HG02840 (cell line): ENCODE data around the gene CDC14A.
"Not testable (repeated sequence)": the region's sequence is repeated elsewhere in the genome, so short reads cannot be mapped to it uniquely, and the experiment has no call there.

Source experiments
- ATAC-seq: cut with Tn5 transposase; IDR thresholded peaks from one replicate; pipeline ENCODE4 v1.9.1; 2021; ENCODE audit warnings: mild to moderate bottlenecking, moderate library complexity, moderate number of reproducible peaks; ENCODE audit not compliant: unreplicated experiment, low FRiP score

Gene CDC14A, protein sequence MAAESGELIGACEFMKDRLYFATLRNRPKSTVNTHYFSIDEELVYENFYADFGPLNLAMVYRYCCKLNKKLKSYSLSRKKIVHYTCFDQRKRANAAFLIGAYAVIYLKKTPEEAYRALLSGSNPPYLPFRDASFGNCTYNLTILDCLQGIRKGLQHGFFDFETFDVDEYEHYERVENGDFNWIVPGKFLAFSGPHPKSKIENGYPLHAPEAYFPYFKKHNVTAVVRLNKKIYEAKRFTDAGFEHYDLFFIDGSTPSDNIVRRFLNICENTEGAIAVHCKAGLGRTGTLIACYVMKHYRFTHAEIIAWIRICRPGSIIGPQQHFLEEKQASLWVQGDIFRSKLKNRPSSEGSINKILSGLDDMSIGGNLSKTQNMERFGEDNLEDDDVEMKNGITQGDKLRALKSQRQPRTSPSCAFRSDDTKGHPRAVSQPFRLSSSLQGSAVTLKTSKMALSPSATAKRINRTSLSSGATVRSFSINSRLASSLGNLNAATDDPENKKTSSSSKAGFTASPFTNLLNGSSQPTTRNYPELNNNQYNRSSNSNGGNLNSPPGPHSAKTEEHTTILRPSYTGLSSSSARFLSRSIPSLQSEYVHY

DNA sequence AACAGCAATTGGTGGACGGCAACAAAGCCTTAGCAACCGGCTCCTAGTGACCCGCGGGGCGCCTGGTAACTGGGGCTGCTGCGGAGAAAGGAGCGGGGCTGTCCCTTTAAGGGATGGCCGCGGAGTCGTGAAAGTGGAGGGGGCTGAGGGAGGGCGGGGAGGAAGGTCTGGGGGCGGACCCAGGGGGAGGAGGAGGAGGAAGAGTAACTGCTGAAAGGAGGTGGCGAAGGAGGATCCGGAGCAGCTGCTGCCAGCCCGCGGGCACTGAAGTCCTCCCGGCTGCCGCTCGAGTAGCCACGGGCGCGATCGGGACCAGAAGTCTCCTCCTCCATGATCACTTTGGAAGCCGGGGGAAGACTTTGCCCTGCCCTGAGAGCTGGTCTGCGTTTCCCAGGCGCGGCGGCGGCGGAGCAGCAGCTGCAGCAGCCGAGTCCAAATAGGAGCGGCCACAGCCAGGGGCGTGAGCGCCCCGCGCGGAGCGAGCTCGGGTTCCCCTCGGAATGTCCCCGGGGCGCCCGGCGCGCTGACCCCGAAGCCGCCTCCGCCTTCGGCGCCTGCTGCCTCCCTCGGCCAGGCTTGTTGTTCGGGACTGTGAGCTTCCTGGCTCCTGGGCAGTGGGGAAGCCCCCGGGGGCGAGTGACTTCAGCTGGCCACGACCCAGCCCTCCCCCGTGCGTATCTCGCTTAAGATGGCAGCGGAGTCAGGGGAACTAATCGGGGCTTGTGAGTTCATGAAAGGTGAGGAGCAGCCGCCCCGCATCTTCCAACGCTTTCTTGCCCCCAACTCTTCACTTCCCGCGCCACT, at the start of gene CDC14A:
Gene CDC14A, plus strand, starts transcription at position 240 of the 804 bp plus-strand sequence. Its CDS starts 449 bp downstream, at position 689.
- ATAC-seq, result peak; percentile 52

DNA sequence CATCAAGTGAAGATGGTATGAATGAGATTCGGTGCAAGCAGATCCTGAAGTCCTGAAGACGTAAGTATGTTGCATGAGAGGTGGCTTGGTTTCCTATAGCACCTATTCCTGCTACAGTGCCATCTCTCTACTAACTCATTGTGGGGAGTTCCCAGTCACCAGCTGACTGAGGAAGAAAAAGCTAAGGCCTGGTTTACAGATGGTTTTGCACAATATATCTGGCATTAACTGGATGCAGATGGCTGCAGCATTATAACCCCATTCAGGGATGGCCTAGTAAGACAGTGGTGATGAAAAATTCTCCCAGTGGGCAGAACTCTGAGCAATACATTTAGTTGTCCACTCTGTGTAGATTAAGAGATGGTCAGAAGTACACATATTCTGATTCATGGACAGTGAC, 49.6 kb upstream of the CDC14A start:
- ATAC-seq, result no peak

DNA sequence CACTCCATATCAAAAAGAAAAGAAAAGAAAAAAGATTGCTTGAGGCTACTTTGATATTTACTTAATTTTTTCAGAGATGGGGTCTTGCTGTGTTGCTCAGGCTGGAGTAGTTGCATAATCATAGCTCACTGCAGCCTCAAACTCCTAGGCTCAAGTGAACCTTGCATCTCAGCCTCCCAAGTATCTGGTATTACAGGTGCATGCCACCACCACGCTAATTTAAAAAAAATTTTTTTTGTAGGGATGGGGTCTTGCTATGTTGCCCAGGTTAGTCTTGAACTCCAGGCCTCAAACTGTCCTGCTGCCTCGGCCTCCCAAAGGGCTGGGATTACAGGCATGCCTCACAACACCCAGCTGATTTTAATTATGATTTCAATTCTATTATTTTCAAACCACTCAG, 48.1 kb upstream of the CDC14A start:
- ATAC-seq, result no peak

GRCh38 chr1:100304921-100305320, 47.4 kb upstream of the CDC14A start:
- no peak for ATAC-seq

DNA sequence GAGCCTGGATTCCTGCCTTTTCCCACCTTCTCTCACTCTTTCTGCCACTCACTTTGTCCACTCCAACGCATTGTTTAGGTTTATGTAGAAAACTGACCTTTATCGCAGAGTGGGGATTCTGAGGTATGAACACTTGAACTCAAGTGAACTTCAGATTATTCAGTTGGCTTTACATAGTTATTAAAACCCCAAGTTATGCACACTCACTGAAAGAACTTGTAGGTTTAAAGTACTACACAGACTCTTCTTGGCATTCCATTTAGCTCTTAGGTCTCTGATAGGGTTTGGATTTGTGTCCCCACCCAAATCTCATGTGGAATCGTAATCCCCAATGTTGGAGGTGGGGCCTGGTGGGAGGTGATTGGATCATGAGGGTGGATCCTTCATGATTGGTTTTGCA, 46.4 kb upstream of the CDC14A start:
- ATAC-seq, result no peak

DNA sequence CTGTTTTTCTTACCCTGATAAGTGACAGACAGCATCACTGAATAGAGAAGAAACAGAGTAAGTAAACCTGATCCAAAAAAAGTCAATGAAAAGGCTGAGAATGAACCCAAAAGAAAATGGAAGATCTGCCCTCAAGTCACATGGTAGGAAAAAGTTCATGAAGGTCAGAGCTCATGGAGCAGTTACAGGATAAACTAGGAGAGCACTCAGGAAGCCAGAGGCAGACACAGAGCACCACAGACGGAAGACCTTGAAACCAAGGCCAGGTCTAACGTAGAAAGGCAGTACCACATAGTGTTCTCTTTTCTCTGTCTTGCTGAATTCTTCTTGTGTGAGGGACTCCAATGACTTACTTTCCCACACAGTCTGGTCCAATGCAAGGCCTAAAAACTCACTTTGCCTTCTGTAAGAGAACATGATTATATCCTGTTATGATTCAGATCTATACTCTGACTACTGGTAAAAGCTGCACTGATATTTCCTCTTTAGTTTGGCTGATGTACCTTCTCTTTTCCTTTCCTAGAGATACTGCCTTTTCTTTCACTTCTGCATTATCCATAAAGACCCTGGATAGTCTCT, 45.5 kb upstream of the CDC14A start:
- no peak for ATAC-seq

DNA sequence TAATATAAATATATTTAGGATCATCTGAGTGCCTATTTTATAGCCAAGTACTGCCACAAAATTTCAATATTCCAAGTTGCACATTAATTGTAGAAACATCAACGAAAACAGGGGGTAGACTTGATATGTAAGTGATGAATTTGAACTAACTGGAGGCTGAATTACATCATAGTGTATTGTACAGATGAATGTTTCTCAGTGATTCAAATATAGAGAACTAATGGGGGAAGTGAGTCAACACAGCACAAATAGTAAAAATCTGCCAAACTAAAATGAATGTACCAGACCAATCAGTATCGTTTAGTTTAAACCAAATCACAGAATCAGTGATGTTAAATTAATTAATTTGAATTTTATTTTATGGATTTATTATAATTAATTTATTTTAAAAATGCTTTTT, 43.5 kb upstream of the CDC14A start:
- ATAC-seq, result no peak

DNA sequence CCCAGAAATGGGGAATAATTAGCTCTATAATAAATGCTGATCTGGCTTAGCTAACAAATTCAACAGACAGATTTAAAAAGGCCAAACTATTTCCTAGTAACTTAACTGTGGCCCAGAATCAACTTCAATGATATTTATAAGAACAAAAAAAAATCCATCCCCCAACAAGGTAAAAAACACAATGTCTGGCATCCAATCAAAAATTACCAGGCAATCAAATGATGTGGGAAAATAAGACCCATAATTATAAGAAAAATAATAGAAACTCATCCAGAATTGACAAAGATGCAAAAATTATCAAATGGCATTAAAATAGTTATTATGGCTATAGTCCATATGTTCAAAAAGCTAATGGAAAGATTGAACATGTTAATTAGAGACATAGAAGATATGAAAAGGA, 42.4 kb upstream of the CDC14A start:
- ATAC-seq, result no peak

DNA sequence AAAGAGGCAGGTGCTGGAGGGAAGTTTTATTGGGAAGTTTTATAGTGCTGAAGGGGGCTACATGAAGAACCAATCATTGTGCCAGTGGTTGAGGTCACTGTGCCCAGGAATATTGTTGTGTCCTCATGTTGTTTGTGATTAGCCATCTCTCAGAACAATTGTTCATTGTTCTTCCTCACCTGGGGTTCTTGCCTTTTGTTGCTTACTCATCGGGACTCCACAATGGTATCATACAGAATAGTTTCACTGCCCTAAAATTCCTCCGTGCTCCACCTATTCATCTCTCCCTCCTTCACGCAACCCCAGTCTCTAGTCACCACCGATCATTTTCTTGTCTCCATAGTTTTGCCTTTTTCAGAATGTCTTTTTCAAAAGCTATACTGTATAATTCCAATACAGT, 38.9 kb upstream of the CDC14A start:
- no peak for ATAC-seq

DNA sequence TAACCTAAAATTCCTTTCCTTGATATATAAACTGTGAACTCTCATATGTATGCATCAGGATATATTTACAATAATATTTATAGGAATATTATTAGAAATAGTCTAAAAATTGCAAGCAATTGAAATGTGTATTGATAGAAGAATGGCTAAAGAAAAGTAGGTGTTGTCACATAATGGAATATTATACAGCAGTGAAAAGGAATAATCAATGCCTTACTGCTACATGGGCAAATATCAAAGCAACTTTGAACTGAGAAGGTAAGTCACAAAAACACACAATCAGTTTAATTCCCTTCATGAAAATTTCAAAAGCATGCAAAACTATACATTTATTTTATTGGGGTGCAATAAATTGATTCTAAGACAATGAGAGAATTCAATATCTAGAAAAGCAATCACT, 35.7 kb upstream of the CDC14A start:
- ATAC-seq, result no peak

DNA sequence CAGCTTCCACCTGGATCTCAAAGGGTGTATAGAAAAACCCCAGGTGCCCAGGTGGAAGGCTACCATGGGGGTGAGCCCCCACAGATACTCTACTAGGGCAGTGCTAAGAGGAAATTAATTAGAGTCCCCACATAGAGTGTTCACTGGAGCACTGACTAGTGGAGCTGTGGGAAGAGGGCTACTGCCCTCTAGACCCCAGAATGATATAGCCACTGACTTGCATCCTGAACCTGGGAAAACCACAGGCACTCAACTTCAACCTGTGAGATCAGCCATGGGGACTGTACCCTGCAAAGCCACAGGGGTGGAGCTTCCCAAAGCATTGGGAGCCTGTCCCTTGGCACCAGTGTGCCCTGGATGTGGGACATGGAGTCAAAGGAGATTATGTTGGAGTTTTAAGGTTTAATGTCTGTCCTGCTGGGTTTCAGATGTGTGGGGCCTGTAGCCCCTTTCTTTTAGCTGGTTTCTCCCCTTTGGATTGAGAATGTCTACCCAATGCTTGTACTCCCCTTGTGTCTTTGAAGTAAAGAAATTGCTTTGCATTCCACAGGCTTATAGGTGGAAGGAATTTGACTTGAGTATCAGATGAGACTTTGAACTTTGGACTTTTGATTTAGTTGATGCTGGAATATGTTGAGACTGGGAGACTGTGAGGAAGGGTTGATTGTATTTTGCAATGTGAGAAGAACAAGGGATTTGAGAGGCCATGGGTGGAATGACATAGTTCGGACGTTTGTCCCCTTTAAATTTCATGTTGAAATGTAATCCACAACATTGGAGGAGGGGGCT, 31.8 kb upstream of the CDC14A start:
- no peak for ATAC-seq

DNA sequence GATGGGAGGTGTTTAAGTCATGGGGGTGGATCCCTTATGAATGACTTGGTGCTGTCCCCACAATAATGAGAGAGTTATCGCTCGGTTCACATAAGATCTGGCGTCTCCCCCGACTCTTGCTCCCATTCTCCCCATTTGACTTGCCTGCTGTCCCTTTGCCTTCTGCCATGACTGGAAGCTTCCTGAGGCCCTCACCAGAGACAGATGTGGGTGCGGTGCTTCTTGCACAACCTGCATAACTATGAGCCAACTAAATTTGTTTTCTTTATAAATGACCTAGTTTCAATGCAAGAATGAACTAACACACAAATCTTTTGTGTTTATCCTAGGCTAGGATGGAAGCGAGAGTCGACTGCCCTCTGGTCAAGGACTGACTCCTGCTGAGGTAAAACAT, 31.2 kb upstream of the CDC14A start:
- ATAC-seq, result no peak

DNA sequence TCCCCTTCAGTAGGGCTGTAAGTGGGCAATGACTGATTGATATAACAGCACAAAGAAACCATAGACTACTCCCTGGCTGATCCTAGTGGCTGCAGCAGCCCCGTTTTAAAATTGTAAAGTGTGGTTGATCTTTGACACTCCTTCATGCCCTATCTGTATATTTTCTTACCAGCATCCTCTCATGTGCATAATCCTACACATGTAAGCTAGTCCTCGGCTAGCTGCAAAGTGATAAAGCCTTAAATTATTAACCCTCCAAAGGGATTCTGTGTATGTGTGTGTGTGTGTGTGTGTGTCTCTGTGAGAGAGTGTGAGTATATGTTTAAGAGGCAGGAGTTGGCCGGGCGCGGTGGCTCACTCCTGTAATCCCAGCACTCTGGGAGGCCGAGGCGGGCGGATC, 30.8 kb upstream of the CDC14A start:
- no peak for ATAC-seq

- ATAC-seq, result peak; percentile 45
Measured at GRCh38 chr1:100322436-100323211, 29.7 kb upstream of the CDC14A start.

- no peak for ATAC-seq
Measured at GRCh38 chr1:100323419-100324106, 28.7 kb upstream of the CDC14A start.

- no peak for ATAC-seq
Measured at GRCh38 chr1:100325415-100326324, 26.6 kb upstream of the CDC14A start.

DNA sequence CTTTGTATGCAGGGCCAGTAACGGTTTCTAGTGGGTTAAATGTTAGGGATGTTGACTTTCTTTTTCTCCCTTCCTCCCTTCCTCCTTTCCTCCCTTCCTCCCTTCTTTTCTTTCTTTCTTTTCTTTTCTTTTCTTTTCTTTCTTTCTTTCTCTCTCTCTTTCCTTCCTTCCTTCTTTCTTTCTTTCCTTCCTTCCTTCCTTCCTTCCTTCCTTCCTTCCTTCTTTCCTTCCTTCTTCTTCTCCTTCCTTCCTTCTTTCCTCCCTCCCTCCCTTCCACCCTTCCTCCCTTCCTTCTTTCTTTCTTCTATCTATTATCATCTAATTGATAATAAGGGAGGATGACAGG, 26.0 kb upstream of the CDC14A start:
- ATAC-seq, result not testable (repeated sequence)

GRCh38 chr1:100328133-100328532, 24.2 kb upstream of the CDC14A start:
- ATAC-seq, result no peak
